Measurements from ENCODE around the gene TACC2. TPM values are rescaled to one million over a fixed set of nuclear protein-coding genes. Genes with fewer than 3 reads are reported as not detected.

The TACC2 gene
- total and polyA plus RNA-seq, 8 donors: 29.0 to 102 (median 52.9) TPM

- H3K4me1 ChIP-seq: peaks cover 0 to 11% (median 2%) of the 10 kb centered on the region in 4 donors
- H3K27ac ChIP-seq: no peak overlapping the region
- TF ChIP-seq POLR2A (IDR thresholded peaks at IDR 0.05): no peak
- no peak for TF ChIP-seq CTCF (IDR thresholded peaks at IDR 0.05)
- no peak for TF ChIP-seq POLR2AphosphoS5 (IDR thresholded peaks at IDR 0.05)
- TF ChIP-seq EP300 (IDR thresholded peaks at IDR 0.05): no peak
- 81 to 95% (median 90%) methylated on average over 4 of the region's 4 CpGs for WGBS, 5 donors
- H3K36me3 ChIP-seq: peaks cover 0 to 55% (median 38%) of the 10 kb centered on the region in 4 donors
- H3K4me3 ChIP-seq: no peak overlapping the region
- H3K27me3 ChIP-seq: no peaks in the 10 kb centered on the region
- peaks cover 0 to 17% (median 8%) of the 10 kb centered on the region in 4 donors for H3K9me3 ChIP-seq
- no peak for DNase-seq
- intact Hi-C loops (cut with DNase I; ENCODE audit: low total_unique reads): no loop called here
Measured at GRCh38 chr10:122259075-122259466, 270.1 kb downstream of the TACC2 start.

GRCh38 chr10:122261584-122261983 is 272.6 kb downstream of the TACC2 start:
- Histone ChIP-seq H3K4me1 (peaks cover 0 to 13% (median 3%) of the 10 kb centered on the region in 4 donors), H3K27me3 (no peaks in the 10 kb centered on the region), H3K27ac (no peak overlapping the region), H3K36me3 (peaks cover 0 to 43% (median 23%) of the 10 kb centered on the region in 4 donors), H3K9me3 (peaks cover 0 to 17% (median 8%) of the 10 kb centered on the region in 4 donors), H3K4me3 (no peak overlapping the region)
- TF ChIP-seq CTCF (IDR thresholded peaks at IDR 0.05) (no peak), POLR2AphosphoS5 (IDR thresholded peaks at IDR 0.05) (no peak), POLR2A (IDR thresholded peaks at IDR 0.05) (no peak), EP300 (IDR thresholded peaks at IDR 0.05) (no peak)
- no peak for DNase-seq
- WGBS, 5 donors: 63 to 77% (median 75%) methylated on average over 1 of the region's 1 CpG
- intact Hi-C loops (cut with DNase I; ENCODE audit: low total_unique reads): no loop called here

DNA sequence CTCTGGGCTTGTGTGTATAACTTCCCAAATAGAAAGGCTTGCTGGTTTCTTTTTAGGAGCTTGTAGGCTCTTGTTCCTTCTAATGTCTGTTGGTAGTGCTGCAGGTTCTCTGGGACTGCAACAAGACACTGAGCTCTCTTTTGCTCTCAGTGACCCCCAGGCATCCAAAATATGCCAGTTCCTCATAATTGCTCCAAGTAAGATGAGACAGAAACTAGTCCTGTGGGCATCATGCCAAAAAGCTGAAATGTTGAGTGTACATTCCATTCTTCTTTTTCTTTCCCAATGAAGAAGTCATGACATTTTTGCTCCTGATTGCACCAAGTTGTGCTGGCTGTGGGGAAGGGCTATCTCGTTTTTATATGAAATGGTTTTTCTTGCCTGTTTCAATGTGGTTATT is 275.0 kb downstream of the TACC2 start:
- Histone ChIP-seq H3K9me3 (peaks cover 0 to 17% (median 8%) of the 10 kb centered on the region in 4 donors), H3K4me1 (peaks cover 0 to 13% (median 2%) of the 10 kb centered on the region in 4 donors), H3K36me3 (peaks cover 0 to 44% (median 18%) of the 10 kb centered on the region in 4 donors), H3K27me3 (no peaks in the 10 kb centered on the region), H3K27ac (no peak overlapping the region), H3K4me3 (no peak overlapping the region)
- intact Hi-C loops (cut with DNase I; ENCODE audit: low total_unique reads): no loop called here
- WGBS, 5 donors: 53 to 77% (median 67%) methylated on average over 1 of the region's 1 CpG
- DNase-seq: no peak
- TF ChIP-seq EP300 (IDR thresholded peaks at IDR 0.05) (no peak), CTCF (IDR thresholded peaks at IDR 0.05) (no peak)

DNA sequence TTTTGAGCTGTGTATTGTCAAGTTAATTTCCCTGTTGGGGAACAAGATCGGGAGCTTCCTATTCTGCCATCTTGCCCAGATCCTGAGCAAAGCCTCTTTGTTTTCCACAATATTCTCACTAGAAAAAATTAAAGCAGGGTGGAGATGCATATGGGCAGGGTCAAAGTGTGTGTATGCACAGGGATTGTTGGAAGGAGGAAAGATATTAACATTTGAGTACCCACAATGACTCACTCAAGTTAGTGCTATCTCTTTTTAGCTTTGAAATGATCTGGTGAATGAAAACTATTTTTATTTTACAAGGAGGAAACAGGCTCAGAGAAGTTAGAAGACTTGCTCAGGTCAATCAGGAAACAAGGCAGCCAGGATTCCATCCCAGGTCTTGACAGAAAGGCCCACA is 275.5 kb downstream of the TACC2 start:
- Histone ChIP-seq H3K36me3 (peaks cover 0 to 49% (median 21%) of the 10 kb centered on the region in 4 donors), H3K4me1 (peaks cover 0 to 13% (median 2%) of the 10 kb centered on the region in 4 donors), H3K4me3 (no peak overlapping the region), H3K27me3 (no peaks in the 10 kb centered on the region), H3K27ac (no peak overlapping the region), H3K9me3 (peaks cover 0 to 17% (median 8%) of the 10 kb centered on the region in 4 donors)
- WGBS, 5 donors: 71 to 84% (median 83%) methylated on average over 1 of the region's 1 CpG
- TF ChIP-seq POLR2A (IDR thresholded peaks at IDR 0.05) (no peak), EP300 (IDR thresholded peaks at IDR 0.05) (no peak)
- intact Hi-C loops (cut with DNase I; ENCODE audit: low total_unique reads): no loop called here
- DNase-seq: no peak

- Histone ChIP-seq H3K27me3 (no peaks in the 10 kb centered on the region), H3K9me3 (peaks cover 0 to 17% (median 8%) of the 10 kb centered on the region in 4 donors), H3K4me3 (no peak overlapping the region), H3K27ac (no peak overlapping the region), H3K36me3 (peaks cover 0 to 49% (median 23%) of the 10 kb centered on the region in 4 donors), H3K4me1 (peaks cover 0 to 13% (median 2%) of the 10 kb centered on the region in 4 donors)
- no peak for TF ChIP-seq CTCF (IDR thresholded peaks at IDR 0.05)
- intact Hi-C loops (cut with DNase I; ENCODE audit: low total_unique reads): no loop called here
- 89 to 97% (median 96%) methylated on average over 8 of the region's 8 CpGs for WGBS, 5 donors
- DNase-seq: no peak
Measured at GRCh38 chr10:122264931-122265330, 276.0 kb downstream of the TACC2 start.
